Transverse colon (tissue), 4 donors: ENCODE results near the gene BMAL2.

Experiments used
- CTCF ChIP-seq, 5 experiments: fragments of 200-600 bp in 3 of 5; fragments of 450-650 bp in 2 of 5; sonication (generic) in 3 of 5; IDR thresholded peaks; 1 replicate in 2 of 5; 2 replicates in 3 of 5; pipeline ENCODE4 v1.5.1; 2016 to 2017; ENCODE audit warnings: antibody characterized with exemption in 5 of 5, inconsistent platforms in 3 of 5, mild to moderate bottlenecking in 2 of 5, moderate library complexity in 1 of 5
- POLR2AphosphoS5 ChIP-seq, 3 donors: sonication (generic); formaldehyde crosslinking; IDR thresholded peaks; one replicate each; pipeline ENCODE4 v1.6.1; 2016; ENCODE audit warnings: antibody characterized with exemption in 3 of 3

GRCh38 chr12:27332714-27333402, at the start of gene BMAL2:
- no peak for TF ChIP-seq POLR2AphosphoS5 (IDR thresholded peaks at IDR 0.05)
- TF ChIP-seq CTCF (IDR thresholded peaks at IDR 0.05): no peak
